GM04504 (cell line): ENCODE data around the gene MEIOB.
"Not testable (repeated sequence)": the region's sequence is repeated elsewhere in the genome, so short reads cannot be mapped to it uniquely, and the experiment has no call there.

Experiments
- DNase-seq: peaks from one replicate; pipeline ENCODE4 v3.0.0-alpha.2; 2012; ENCODE audit warnings: low read depth

Gene MEIOB

GRCh38 chr16:1906846-1907165 is 34.8 kb upstream of the MEIOB start:
- no peak for DNase-seq

- no peak for DNase-seq
Measured at GRCh38 chr16:1906055-1906845, 34.3 kb upstream of the MEIOB start.

- DNase-seq = no peak
Measured at GRCh38 chr16:1903845-1904840, 32.2 kb upstream of the MEIOB start.

GRCh38 chr16:1903220-1903574 is 31.2 kb upstream of the MEIOB start:
- DNase-seq = no peak

GRCh38 chr16:1902547-1903219 is 30.7 kb upstream of the MEIOB start:
- DNase-seq = no peak

GRCh38 chr16:1900452-1900774 is 28.4 kb upstream of the MEIOB start:
- DNase-seq = no peak

- no peak for DNase-seq
Measured at GRCh38 chr16:1899641-1900451, 27.9 kb upstream of the MEIOB start.

- DNase-seq = not testable (repeated sequence)
Measured at GRCh38 chr16:1897692-1898091, 25.7 kb upstream of the MEIOB start.

- no peak for DNase-seq
Measured at GRCh38 chr16:1895949-1896675, 24.1 kb upstream of the MEIOB start.

GRCh38 chr16:1895068-1895467 is 23.1 kb upstream of the MEIOB start:
- no peak for DNase-seq

- no peak for DNase-seq
Measured at GRCh38 chr16:1890708-1891050, 18.7 kb upstream of the MEIOB start.

- DNase-seq = no peak
Measured at GRCh38 chr16:1890024-1890707, 18.2 kb upstream of the MEIOB start.

GRCh38 chr16:1887711-1888354 is 15.9 kb upstream of the MEIOB start:
- DNase-seq = no peak

GRCh38 chr16:1884889-1885288 is 12.9 kb upstream of the MEIOB start:
- no peak for DNase-seq

GRCh38 chr16:1884155-1884760 is 12.3 kb upstream of the MEIOB start:
- no peak for DNase-seq

GRCh38 chr16:1881172-1881571 is 9.2 kb upstream of the MEIOB start:
- not testable (repeated sequence) for DNase-seq

- no peak for DNase-seq
Measured at GRCh38 chr16:1879477-1879876, 7.5 kb upstream of the MEIOB start.

GRCh38 chr16:1878256-1878655 is 6.3 kb upstream of the MEIOB start:
- DNase-seq = no peak

- DNase-seq = no peak
Measured at GRCh38 chr16:1877804-1878203, 5.8 kb upstream of the MEIOB start.

- DNase-seq = no peak
Measured at GRCh38 chr16:1877089-1877488, 5.1 kb upstream of the MEIOB start.
